Right lobe of liver (tissue), 6 donors: ENCODE results near the gene UBXN4. TPM values are rescaled to one million over a fixed set of nuclear protein-coding genes. Genes with fewer than 3 reads are reported as not detected.
A peak's percentile ranks its signal among the peaks of the same experiment; 100 is the strongest.
"Not testable (repeated sequence)": the region's sequence is repeated elsewhere in the genome, so short reads cannot be mapped to it uniquely, and the experiment has no call there.

Source experiments
- ATAC-seq, 4 donors: fragments of 200-7000 bp; cut with Tn5 transposase; one replicate each; pipeline ENCODE4 v1.9.1; 2020; ENCODE audit warnings: mild to moderate bottlenecking in 4 of 4, moderate library complexity in 4 of 4
- DNase-seq, 3 donors: peaks; one replicate each; pipeline ENCODE4 v3.0.0-alpha.2; 2020
- H3K27ac ChIP-seq, 3 donors: fragments of 200-600 bp; one replicate each; pipeline ENCODE4 v1.8.0; 2022
- H3K27me3 ChIP-seq, 2 donors: fragments of 200-600 bp; one replicate each; pipeline ENCODE4 v1.8.0; 2022
- H3K36me3 ChIP-seq, 4 donors: fragments of 200-600 bp; sonication (generic) in 1 of 4; one replicate each; pipeline versions ENCODE4 v1.5.1 to v1.8.0; 2017 to 2022; ENCODE audit warnings: control low read depth in 1 of 4
- H3K4me1 ChIP-seq, 4 donors: fragments of 200-600 bp; sonication (generic) in 1 of 4; one replicate each; pipeline versions ENCODE4 v1.5.1 to v1.8.0; 2017 to 2022; ENCODE audit warnings: control low read depth in 1 of 4
- H3K4me3 ChIP-seq, 3 donors: fragments of 200-600 bp; one replicate each; pipeline ENCODE4 v1.8.0; 2022
- H3K9me3 ChIP-seq, 4 donors: fragments of 200-600 bp; sonication (generic) in 1 of 4; one replicate each; pipeline versions ENCODE4 v1.5.1 to v1.8.0; 2017 to 2022; ENCODE audit warnings: control low read depth in 1 of 4
- CTCF ChIP-seq, 4 donors: fragments of 200-600 bp in 3 of 4; fragments of 450-650 bp in 1 of 4; IDR thresholded peaks; one replicate each; pipeline versions ENCODE4 v1.5.1 to v1.8.0; 2016 to 2022; ENCODE audit warnings: antibody characterized with exemption in 4 of 4, mild to moderate bottlenecking in 2 of 4
- POLR2A ChIP-seq: fragments of 450-650 bp; IDR thresholded peaks from one replicate; pipeline ENCODE4 v1.6.1; 2017; ENCODE audit warnings: antibody characterized with exemption, mild to moderate bottlenecking
- WGBS: methylation state at CpG from one replicate; pipeline ENCODE4 v1.1.6; 2018; ENCODE audit warnings: low coverage, low lambda C conversion rate; ENCODE audit not compliant: insufficient coverage; ENCODE audit errors: missing lambda C conversion rate; 5-methylcytosine and 5-hydroxymethylcytosine counted together
- intact Hi-C, 2 donors: fragments of 100-400 bp; cut with DNase I; formaldehyde crosslinking; loops; one replicate each; pipeline versions ENCODE4 v1.11.2 to v1.14.1; 2022
- total RNA-seq, 6 experiments: library from RNA; depleted of rRNA in 2 of 6; stranded (reverse); fragments of >200 nt in 2 of 6; fragmentation: NEBNext Ultra II Directional in 3 of 6; extraction: Animal tissue kit (Norgen Biotek cat#: 25700) in 3 of 6; gene quantifications; one replicate each; pipeline versions ENCODE4 v1.1.0 to v1.2.4, GENCODE V29; 2016 to 2023
- donor health status: DM: no; HTN: yes; CAD: no.
- donor health status: DM: no; HTN: no; CAD: no.
- donor health status: DM: no; HTN: no; CAD: no.
- donor health status: DM: no; HTN: yes; CAD: no.
- donor health status: DM: no; HTN: yes; CAD: no.

UBXN4 gene
- total RNA-seq, 6 experiments from 2014 or later: 49.4 to 78.2 (median 62.5) TPM

- WGBS: 88% methylated on average over 1 of the region's 2 CpGs
Observed at GRCh38 chr2:135791418-135792190, 49.9 kb downstream of the UBXN4 start.

DNA sequence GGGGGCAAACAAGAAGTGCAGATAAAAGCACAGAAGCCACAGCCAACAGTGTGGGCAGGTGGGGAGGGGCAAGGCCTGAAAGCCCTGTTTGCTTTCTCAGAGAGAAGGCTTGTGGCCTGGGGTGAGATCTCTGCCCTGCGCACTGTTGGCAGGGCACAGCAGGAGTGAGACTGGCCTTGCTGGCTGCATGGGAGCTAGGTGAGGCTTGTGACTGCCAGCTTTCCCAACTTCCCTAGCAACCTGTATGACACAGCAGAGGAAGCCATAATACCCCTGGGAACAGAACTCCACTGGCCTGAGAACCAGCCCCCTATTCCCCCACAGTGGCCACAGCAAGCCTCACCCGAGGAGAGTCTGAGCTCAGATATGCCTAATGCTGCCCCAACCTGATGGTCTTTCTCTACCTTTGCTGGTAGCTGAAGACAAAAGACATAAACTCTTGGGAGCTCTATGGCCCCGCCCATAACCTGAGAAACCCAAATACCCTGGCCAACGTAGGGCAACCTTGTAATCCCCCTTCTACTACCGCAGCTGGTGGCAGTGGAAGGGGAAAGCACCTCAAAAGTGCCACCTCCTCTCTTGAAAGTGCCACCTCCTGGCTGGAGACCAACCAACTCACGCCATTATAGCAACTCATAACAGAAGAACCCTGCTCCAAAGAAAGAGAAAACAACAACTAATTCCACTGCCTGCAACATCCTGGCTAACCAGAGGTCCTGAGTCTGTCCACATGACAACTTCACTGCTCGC lies 50.9 kb downstream of the UBXN4 start:
- WGBS: 75% methylated on average over 2 of the region's 7 CpGs
- Histone ChIP-seq H3K4me1 (no peaks in the 10 kb centered on the region), H3K27me3 (no peaks in the 10 kb centered on the region), H3K4me3 (no peak overlapping the region), H3K27ac (peak overlapping the region in 1 of 3 donors; percentile 37), H3K9me3 (no peaks in the 10 kb centered on the region), H3K36me3 (no peaks in the 10 kb centered on the region)
- ATAC-seq: peak; percentile 38 to 92 (median 64)
- no peak for TF ChIP-seq POLR2A
- TF ChIP-seq CTCF (IDR thresholded peaks at IDR 0.05): no peak
- intact Hi-C loops: no loop called here
- DNase-seq: peak in 2 of 3 donors; percentile 65 to 74

More at GRCh38 chr2:135791418-135792190, 49.9 kb downstream of the UBXN4 start:
- H3K27me3 ChIP-seq: no peaks in the 10 kb centered on the region
- no peaks in the 10 kb centered on the region for H3K9me3 ChIP-seq
- DNase-seq: no peak
- H3K36me3 ChIP-seq: no peaks in the 10 kb centered on the region
- H3K27ac ChIP-seq: no peak overlapping the region
- no peak for ATAC-seq
- no peak overlapping the region for H3K4me3 ChIP-seq
- H3K4me1 ChIP-seq: no peaks in the 10 kb centered on the region
- TF ChIP-seq POLR2A (no peak), CTCF (IDR thresholded peaks at IDR 0.05) (no peak)
- intact Hi-C loops: no loop called here

DNA sequence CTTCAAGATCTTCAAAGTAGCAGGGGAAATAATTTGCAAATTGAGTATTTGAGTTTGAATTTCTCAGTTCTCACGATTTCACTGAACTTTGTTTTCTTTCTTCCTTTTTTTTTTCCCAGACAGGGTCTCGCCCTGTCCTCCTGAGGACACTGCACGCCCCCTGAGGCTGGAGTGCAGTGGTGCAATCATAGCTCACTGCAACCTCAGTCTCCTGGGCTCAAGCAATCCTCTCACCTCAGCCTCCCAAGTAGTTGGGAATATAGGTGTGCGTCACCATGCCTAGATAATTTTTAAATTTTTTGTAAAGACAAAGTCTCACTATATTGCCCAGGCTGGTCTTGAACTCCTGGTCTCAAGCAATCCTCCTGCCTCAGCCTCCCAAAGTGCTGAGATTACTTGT lies 54.0 kb downstream of the UBXN4 start:
- ATAC-seq, H3K27ac ChIP-seq, H3K4me1 ChIP-seq, H3K36me3 ChIP-seq, intact Hi-C loops, H3K9me3 ChIP-seq, H3K4me3 ChIP-seq, H3K27me3 ChIP-seq, DNase-seq: not testable (repeated sequence)
- WGBS: 74% methylated on average over 4 of the region's 4 CpGs

DNA sequence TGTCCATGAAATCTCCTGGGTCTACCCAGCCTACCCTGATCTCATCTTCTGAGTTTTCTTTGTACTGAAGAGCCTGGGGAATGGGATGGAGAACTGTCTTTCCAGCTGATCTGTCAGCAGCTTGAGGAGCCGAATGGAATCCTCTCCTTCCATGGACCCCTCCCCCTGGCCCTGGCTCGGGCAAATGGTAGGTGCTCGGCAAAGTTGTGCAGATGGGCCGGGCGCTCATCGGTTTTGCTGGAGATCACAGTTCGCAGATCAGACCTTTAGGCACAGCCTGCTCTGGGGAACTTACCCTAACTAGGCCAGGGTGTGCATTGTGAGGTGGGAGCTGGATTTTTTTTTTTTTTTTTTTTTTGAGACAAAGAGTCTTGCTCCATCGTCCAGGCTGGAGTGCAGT lies 55.0 kb downstream of the UBXN4 start:
- Histone ChIP-seq H3K4me1 (no peaks in the 10 kb centered on the region), H3K9me3 (no peaks in the 10 kb centered on the region), H3K4me3 (no peak overlapping the region), H3K36me3 (no peaks in the 10 kb centered on the region), H3K27ac (no peak overlapping the region), H3K27me3 (no peaks in the 10 kb centered on the region)
- ATAC-seq (no peak), DNase-seq (no peak)
- WGBS: 96% methylated on average over 5 of the region's 8 CpGs
- TF ChIP-seq POLR2A (no peak), CTCF (IDR thresholded peaks at IDR 0.05) (no peak)
- intact Hi-C loops: no loop called here
